LNCaP clone FGC (cell line): Measurements from ENCODE around the gene CMKLR1.

Experiments
- DNase-seq: peaks from one replicate; pipeline ENCODE4 v3.0.0-alpha.2; 2011; ENCODE audit warnings: low read depth
- H3K4me3 ChIP-seq: 2 replicates; pipeline ENCODE4 v1.5.1; 2011; ENCODE audit warnings: mild to moderate bottlenecking, low read depth, low read length, control low read depth
- CTCF ChIP-seq: IDR thresholded peaks from 2 replicates; pipeline ENCODE4 v1.5.1; 2012; ENCODE audit warnings: mild to moderate bottlenecking; ENCODE audit not compliant: control insufficient read depth, insufficient read depth; ENCODE audit errors: extremely low read depth

CMKLR1 gene

GRCh38 chr12:108304633-108305032 is 34.5 kb downstream of the CMKLR1 start:
- DNase-seq, result no peak
- no peak for TF ChIP-seq CTCF
- no peak overlapping the region for H3K4me3 ChIP-seq

GRCh38 chr12:108303703-108304102 is 35.4 kb downstream of the CMKLR1 start:
- no peak overlapping the region for H3K4me3 ChIP-seq
- no peak for DNase-seq
- no peak for TF ChIP-seq CTCF

GRCh38 chr12:108302403-108303311 is 36.5 kb downstream of the CMKLR1 start:
- TF ChIP-seq CTCF, result no peak
- H3K4me3 ChIP-seq, result no peak overlapping the region
- DNase-seq, result no peak

GRCh38 chr12:108302016-108302402 is 37.1 kb downstream of the CMKLR1 start:
- TF ChIP-seq CTCF, result no peak
- H3K4me3 ChIP-seq, result no peak overlapping the region
- DNase-seq, result no peak

GRCh38 chr12:108301346-108301745 is 37.8 kb downstream of the CMKLR1 start:
- no peak for DNase-seq
- TF ChIP-seq CTCF, result no peak
- no peak overlapping the region for H3K4me3 ChIP-seq

GRCh38 chr12:108299980-108300696 is 39.0 kb downstream of the CMKLR1 start:
- no peak for TF ChIP-seq CTCF
- no peak for DNase-seq
- no peak overlapping the region for H3K4me3 ChIP-seq
